OCI-LY3 (cell line): ENCODE data around the gene IRF2BP2.

Source experiments
- CTCF ChIP-seq: fragments of 200-600, 300-600 bp; sonication (generic); IDR thresholded peaks from 2 replicates; pipeline ENCODE4 v1.5.1; 2014; ENCODE audit warnings: antibody characterized with exemption, low read length, low read depth
- EZH2phosphoT487 ChIP-seq: fragments of 200-600 bp; shearing (Covaris generic); IDR thresholded peaks from 2 replicates; pipeline ENCODE4 v1.6.1; 2018; ENCODE audit warnings: antibody characterized with exemption, mixed run types, low read depth

GRCh38 chr1:234632225-234632624 is 22.2 kb upstream of the IRF2BP2 start:
- TF ChIP-seq CTCF, result no peak
- TF ChIP-seq EZH2phosphoT487, result no peak
